GM12891 (cell line): ENCODE data around the gene RASGRP3.

Experiments used
- POLR2A ChIP-seq: IDR thresholded peaks from 2 replicates; pipeline ENCODE4 v1.6.1; 2011; ENCODE audit warnings: low read depth, low read length, control low read depth
- POLR2AphosphoS5 ChIP-seq: IDR thresholded peaks from 2 replicates; pipeline ENCODE4 v1.6.1; 2011; ENCODE audit warnings: low read depth, low read length, control low read depth
- SPI1 ChIP-seq: IDR thresholded peaks from 2 replicates; pipeline ENCODE4 v1.6.1; 2011; ENCODE audit warnings: low read depth, low read length, control low read depth
- TAF1 ChIP-seq: IDR thresholded peaks from 2 replicates; pipeline ENCODE4 v1.6.1; 2011; ENCODE audit warnings: low read depth, low read length, control low read depth

DNA sequence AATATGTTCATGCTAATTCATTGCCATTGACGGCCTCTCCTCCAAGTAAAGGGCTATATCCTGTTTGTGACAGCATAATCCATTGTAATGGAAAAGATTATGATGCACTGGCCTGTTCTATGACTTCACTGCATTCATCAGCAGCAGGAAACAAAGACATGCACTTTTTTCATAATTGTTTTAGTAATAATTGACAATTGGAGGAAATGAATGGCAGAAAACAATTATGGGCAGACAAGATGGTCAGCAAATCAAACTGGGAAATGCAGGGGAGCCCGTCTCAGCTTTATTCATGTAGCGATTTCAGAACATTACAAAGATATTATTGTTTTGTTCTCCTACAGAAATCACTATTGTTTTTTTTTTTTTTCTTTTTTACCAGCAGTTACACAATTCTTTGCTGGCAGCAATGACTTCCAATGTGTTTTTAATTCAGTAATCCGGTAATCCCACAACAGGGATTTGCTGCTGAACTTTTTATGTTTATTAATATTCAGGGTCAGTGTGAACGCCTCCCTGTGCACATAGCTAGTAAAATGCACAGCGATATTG, 33.8 kb upstream of the RASGRP3 start:
- TF ChIP-seq POLR2AphosphoS5: no peak
- no peak for TF ChIP-seq POLR2A
- no peak for TF ChIP-seq TAF1
- TF ChIP-seq SPI1: no peak
